ENCODE results near the gene NFYB.
"Not testable (repeated sequence)": the region's sequence is repeated elsewhere in the genome, so short reads cannot be mapped to it uniquely, and the experiment has no call there.

The NFYB gene

DNA sequence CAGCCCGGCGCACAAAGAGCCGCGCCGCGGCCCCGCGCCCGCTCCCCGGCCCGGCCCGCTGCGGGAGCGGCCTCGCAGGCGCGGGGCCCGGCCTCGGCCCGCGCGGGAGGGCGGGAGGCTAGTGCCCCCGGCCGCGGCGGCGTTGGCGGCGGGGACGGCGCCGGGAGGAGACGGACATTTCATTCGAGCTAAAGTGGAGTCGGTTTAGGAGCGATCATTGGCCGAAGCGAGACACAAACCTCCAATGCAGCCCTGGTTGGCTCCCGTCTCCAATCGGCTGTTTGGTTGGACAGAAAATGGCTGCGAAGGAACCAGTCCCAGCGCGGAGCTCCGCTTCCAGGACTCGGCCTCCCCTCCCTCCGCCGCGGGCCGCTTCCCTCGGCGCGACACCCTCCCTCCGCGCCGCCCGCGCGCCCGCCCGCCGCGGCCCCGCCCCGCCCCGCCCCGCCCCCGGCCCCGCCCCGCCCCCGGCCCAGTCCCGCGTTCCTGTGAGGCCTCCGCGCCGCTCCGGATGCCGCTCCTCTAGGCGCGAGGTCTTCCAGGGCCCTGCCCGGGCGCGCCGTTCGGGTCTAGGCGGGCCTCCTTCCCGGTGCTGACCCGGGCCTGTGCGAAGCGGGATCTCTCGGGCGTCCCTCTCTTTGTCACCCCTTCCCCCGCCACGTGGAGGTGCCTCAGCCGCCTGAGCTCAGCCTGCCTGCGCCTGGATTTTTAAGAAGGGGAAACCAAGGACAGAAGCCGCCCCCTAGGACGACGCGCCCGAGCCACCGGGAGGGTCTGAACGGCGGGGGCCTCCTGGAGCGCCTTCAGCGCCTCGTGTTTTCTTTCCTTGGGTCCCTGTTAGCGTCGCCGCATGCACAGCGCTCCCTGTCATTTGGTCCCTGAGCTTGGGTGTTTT is at the start of gene NFYB:
Gene NFYB (minus strand): TSS at position 309 of the 895 bp plus-strand sequence. CDS start 2,757 bp downstream, outside the sequence.
- Histone ChIP-seq H3K9me3 (ENCODE audit: control insufficient read depth, low read length) (no peaks in the 10 kb centered on the region), H3K27me3 (ENCODE audit: control insufficient read depth, insufficient read depth, low read length) (no peaks in the 10 kb centered on the region), H3K4me1 (ENCODE audit: control insufficient read depth, insufficient read depth, low read length) (no peaks in the 10 kb centered on the region), H3K4me3 (ENCODE audit: low read length) (peak within 1 kb of the TSS; percentile 74), H3K36me3 (ENCODE audit: control insufficient read depth, insufficient read depth, low read length) (no peaks in the 10 kb centered on the region), H3K9ac (ENCODE audit: low read length) (peak within 1 kb of the TSS; percentile 81)

DNA sequence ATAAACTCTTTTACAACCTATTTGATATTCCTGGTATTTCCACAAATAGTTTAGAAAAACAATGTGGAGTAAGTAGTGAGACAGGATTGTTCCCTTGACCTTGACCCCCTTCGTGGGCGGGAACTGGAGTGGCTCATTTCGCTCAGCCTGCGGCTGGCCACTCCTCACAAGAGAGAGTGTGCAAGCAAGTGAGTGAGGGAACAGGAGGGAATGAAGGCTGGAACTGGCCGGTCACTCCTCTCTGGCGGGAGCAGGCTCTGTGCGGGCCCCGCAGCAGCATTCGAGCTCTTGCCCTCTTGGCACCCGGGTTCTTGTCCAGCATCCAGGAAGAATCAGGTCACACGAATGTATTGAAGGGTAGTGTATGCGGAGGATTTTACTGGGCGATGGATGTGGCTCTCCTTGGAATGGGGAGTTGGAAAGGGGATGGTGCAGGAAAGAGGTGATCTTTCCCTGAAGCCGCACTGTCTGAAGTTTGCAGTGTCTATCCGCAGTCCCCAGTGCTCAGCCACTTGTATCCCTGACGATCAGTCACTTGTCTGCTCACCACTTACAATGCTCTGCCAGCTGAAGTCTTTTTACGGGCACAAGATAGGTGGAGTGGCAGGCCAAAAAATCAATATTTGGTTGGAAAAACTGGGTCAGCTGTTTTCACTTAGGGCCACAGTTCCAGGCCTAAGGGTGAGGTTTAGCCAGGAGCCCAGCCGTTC is 49.6 kb upstream of the NFYB start:
- Histone ChIP-seq H3K4me3 (ENCODE audit: low read length) (no peak overlapping the region), H3K27me3 (ENCODE audit: control insufficient read depth, insufficient read depth, low read length) (no peaks in the 10 kb centered on the region), H3K9me3 (ENCODE audit: control insufficient read depth, low read length) (no peaks in the 10 kb centered on the region), H3K9ac (ENCODE audit: low read length) (no peak overlapping the region), H3K36me3 (ENCODE audit: control insufficient read depth, insufficient read depth, low read length) (no peaks in the 10 kb centered on the region), H3K4me1 (ENCODE audit: control insufficient read depth, insufficient read depth, low read length) (no peaks in the 10 kb centered on the region)

DNA sequence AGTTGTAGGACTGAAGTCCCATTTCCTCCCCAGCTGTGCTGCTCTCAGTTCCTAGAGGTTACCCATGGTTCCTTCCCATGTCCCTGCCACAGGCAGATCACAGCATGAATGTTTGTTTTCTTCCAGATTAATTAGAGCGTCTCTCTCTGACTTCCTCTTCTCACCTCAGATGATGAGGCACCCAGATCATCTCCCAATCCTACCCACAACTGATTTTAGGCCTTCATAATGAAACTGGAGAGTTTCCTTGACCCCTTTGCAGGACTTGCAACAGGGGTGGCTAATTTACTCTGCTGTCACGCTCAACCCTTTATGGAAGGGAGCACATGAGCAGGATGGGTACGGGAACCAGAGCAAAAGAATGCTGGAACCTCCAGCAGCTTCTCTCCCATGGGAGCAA is 45.4 kb upstream of the NFYB start:
- no peaks in the 10 kb centered on the region for H3K36me3 ChIP-seq (ENCODE audit: control insufficient read depth, insufficient read depth, low read length)
- H3K4me1 ChIP-seq (ENCODE audit: control insufficient read depth, insufficient read depth, low read length): no peaks in the 10 kb centered on the region
- no peaks in the 10 kb centered on the region for H3K9me3 ChIP-seq (ENCODE audit: control insufficient read depth, low read length)
- no peaks in the 10 kb centered on the region for H3K27me3 ChIP-seq (ENCODE audit: control insufficient read depth, insufficient read depth, low read length)
- H3K4me3 ChIP-seq (ENCODE audit: low read length): no peak overlapping the region
- no peak overlapping the region for H3K9ac ChIP-seq (ENCODE audit: low read length)

DNA sequence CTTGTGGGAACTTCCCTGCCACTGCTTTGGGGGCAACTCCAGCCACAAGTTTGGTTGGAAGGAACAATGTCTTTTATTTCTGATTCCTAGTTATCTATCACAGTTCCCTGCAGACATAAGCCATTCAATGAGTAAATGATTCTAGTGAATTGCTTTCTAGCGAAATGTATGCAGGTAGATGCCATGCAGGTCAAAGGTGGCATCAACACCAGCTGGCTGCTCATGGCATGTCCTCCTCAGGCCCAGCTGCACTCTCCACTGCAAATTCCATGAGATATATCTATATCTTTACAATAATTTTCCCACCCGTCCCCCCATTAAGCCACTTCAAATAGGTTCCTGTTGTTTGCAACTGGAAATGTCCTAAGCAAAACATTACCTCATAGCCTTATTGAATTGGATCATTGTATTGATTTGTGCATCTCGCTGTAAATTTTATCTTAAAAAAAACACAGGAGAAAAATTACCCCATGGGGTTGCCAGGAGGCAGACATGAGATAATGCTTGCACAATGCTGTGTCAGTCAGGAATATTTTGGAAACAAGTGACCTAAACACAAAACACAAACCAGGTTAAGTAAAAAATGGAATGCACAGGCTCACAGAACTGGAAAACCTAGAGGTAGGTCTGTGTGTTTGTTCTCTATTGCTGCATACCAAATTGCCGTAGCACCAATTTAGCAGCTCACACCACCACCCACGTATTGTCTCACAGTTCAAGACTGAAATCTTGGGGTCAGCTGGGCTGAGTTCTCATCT is 44.8 kb upstream of the NFYB start:
- H3K36me3 ChIP-seq (ENCODE audit: control insufficient read depth, insufficient read depth, low read length): no peaks in the 10 kb centered on the region
- no peak overlapping the region for H3K4me3 ChIP-seq (ENCODE audit: low read length)
- no peak overlapping the region for H3K9ac ChIP-seq (ENCODE audit: low read length)
- no peaks in the 10 kb centered on the region for H3K9me3 ChIP-seq (ENCODE audit: control insufficient read depth, low read length)
- H3K27me3 ChIP-seq (ENCODE audit: control insufficient read depth, insufficient read depth, low read length): no peaks in the 10 kb centered on the region
- peaks cover 2% of the 10 kb centered on the region for H3K4me1 ChIP-seq (ENCODE audit: control insufficient read depth, insufficient read depth, low read length)

DNA sequence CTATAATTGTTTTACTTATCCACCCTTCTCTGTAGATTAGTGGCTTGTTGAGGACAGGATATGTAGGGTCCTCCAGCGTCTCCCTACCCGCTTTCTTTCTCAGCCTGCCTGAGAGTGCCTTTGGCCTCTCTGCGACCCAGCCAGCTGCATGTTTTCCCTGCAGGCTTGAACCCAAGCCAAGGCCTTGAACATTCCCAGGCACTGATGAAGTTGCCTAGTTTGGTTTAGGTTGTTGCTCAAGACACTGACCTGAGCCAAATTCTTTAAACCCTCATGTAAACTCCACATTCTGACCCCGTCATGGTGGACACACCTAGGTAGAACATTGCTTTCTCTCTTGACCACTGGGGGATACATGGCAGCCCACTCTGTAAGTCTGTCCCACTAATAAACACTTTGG is 44.1 kb upstream of the NFYB start:
- no peaks in the 10 kb centered on the region for H3K9me3 ChIP-seq (ENCODE audit: control insufficient read depth, low read length)
- no peak overlapping the region for H3K9ac ChIP-seq (ENCODE audit: low read length)
- no peaks in the 10 kb centered on the region for H3K36me3 ChIP-seq (ENCODE audit: control insufficient read depth, insufficient read depth, low read length)
- peaks cover 5% of the 10 kb centered on the region for H3K4me1 ChIP-seq (ENCODE audit: control insufficient read depth, insufficient read depth, low read length)
- H3K4me3 ChIP-seq (ENCODE audit: low read length): no peak overlapping the region
- H3K27me3 ChIP-seq (ENCODE audit: control insufficient read depth, insufficient read depth, low read length): no peaks in the 10 kb centered on the region

DNA sequence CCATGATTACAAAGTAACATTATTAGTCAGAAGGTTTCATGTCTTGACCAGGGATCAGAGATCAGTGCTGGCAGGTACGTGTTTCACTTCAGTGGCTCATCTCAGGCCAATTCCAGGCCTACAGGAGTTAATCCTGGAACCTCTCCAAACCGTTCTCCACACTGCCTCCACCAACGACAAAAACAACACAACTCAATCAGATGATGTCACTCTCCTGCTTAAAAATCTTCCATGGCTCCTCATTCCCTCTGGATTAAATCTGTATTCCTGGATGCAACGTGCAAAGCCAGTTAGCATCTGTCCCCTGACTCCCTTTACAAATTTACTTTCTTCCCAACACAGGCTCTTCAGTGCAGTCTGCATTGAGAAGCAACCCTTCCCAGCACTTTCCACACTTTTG is 43.3 kb upstream of the NFYB start:
- peaks cover 5% of the 10 kb centered on the region for H3K4me1 ChIP-seq (ENCODE audit: control insufficient read depth, insufficient read depth, low read length)
- H3K27me3 ChIP-seq (ENCODE audit: control insufficient read depth, insufficient read depth, low read length): no peaks in the 10 kb centered on the region
- no peaks in the 10 kb centered on the region for H3K36me3 ChIP-seq (ENCODE audit: control insufficient read depth, insufficient read depth, low read length)
- no peaks in the 10 kb centered on the region for H3K9me3 ChIP-seq (ENCODE audit: control insufficient read depth, low read length)
- no peak overlapping the region for H3K4me3 ChIP-seq (ENCODE audit: low read length)
- H3K9ac ChIP-seq (ENCODE audit: low read length): no peak overlapping the region

DNA sequence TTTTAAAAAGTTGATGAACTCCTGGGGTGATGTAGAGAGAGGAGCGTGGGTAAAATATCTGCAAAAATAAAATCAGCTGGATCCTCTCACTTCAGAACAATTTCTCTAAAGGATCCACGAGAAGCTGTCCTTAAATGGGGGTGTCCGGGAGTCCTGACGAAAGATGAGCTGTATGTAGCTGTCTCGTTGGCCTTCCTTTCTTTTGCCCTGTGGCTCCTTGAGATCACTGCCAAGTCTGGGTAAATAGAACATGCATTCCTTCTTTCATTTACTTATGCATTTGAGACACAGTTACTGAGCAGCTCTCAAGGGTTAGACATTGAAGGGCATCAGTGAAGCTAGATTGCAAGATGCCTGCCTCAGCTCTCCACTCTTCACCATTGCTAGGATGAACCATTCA is 42.4 kb upstream of the NFYB start:
- Histone ChIP-seq H3K27me3 (ENCODE audit: control insufficient read depth, insufficient read depth, low read length) (no peaks in the 10 kb centered on the region), H3K4me3 (ENCODE audit: low read length) (no peak overlapping the region), H3K9ac (ENCODE audit: low read length) (no peak overlapping the region), H3K9me3 (ENCODE audit: control insufficient read depth, low read length) (no peaks in the 10 kb centered on the region), H3K36me3 (ENCODE audit: control insufficient read depth, insufficient read depth, low read length) (no peaks in the 10 kb centered on the region), H3K4me1 (ENCODE audit: control insufficient read depth, insufficient read depth, low read length) (peaks cover 5% of the 10 kb centered on the region)

DNA sequence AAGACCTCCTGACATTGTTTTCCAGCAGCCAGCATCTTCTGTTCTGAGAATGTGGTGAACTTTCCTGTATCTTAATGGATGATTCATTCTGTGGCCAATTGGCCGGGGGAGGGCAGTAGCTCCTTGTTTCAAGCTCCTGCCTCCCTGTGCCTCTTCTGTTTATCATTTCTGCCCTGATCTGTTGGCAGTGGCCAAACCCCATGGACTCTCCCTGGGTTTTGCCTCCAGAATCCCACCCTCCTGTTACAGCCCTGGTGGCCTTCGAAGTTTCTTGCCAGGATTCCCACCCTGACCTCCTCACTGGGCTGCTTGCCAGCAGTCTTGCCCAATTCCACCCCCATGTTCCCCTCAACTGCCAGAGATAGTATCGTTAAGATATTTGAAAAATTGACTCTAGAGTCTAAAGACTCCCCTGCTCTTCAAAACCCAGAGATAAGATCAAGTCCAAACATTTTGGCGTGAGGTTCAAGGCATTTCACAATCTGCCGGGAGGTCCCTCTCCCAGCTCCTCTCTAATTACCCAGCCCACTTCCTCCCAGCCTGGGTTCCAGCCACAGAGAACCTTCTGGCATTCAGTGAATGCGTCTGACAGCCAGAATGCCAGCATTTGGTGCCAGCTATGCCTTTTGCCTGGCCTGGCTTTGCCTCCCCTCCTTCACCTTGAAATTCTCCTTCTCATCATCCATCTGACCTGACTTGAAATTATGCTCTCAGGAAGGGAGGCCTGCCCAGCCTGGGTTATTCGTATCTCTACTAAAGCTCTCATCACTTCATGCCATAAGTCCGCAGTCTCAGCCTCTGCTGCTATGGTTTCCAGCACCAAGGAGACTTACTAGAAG is 39.9 kb upstream of the NFYB start:
- H3K36me3 ChIP-seq (ENCODE audit: control insufficient read depth, insufficient read depth, low read length): no peaks in the 10 kb centered on the region
- no peaks in the 10 kb centered on the region for H3K9me3 ChIP-seq (ENCODE audit: control insufficient read depth, low read length)
- no peak overlapping the region for H3K9ac ChIP-seq (ENCODE audit: low read length)
- H3K4me3 ChIP-seq (ENCODE audit: low read length): no peak overlapping the region
- peaks cover 5% of the 10 kb centered on the region for H3K4me1 ChIP-seq (ENCODE audit: control insufficient read depth, insufficient read depth, low read length)
- no peaks in the 10 kb centered on the region for H3K27me3 ChIP-seq (ENCODE audit: control insufficient read depth, insufficient read depth, low read length)

DNA sequence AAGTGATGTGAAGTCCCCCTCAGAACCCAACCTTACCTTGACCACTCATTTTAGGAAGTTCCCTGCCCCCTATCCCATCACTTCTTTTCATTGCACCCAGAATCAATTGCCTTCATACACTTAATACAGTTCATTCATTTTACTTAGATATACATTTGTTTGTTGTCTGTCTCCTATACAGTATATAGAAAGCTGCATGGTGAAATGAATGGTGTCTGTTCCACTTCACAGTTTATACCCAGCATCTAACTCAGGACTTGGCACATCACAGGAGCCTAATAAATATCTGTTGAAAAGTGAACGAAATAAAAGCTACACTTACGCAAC is 39.3 kb upstream of the NFYB start:
- Histone ChIP-seq H3K9me3 (ENCODE audit: control insufficient read depth, low read length) (no peaks in the 10 kb centered on the region), H3K27me3 (ENCODE audit: control insufficient read depth, insufficient read depth, low read length) (no peaks in the 10 kb centered on the region), H3K36me3 (ENCODE audit: control insufficient read depth, insufficient read depth, low read length) (no peaks in the 10 kb centered on the region), H3K4me3 (ENCODE audit: low read length) (no peak overlapping the region), H3K4me1 (ENCODE audit: control insufficient read depth, insufficient read depth, low read length) (peaks cover 5% of the 10 kb centered on the region), H3K9ac (ENCODE audit: low read length) (no peak overlapping the region)

DNA sequence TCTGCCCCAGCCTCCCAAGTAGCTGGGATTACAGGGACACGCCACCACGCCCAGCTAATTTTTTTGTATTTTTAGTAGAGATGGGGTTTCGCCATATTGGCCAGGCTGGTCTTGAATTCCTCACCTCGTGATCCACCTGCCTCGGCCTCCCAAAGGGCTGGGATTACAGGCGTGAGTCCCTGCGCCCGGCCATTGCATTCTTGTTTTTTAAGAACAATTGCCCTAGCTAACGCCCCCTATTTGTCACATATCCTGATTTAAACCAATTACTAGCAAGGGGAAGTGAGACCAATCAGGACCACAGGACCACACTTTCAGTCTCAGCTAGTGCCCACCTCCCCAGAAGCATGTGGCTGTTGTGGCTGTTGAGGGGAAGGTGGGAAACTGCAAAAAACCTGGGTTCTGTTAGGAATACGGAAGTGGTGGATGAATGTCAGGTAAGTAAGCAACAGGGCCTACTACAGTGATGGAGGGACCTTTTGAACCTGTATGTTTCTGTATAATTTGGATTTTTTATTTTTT is 37.8 kb upstream of the NFYB start:
- no peaks in the 10 kb centered on the region for H3K36me3 ChIP-seq (ENCODE audit: control insufficient read depth, insufficient read depth, low read length)
- H3K27me3 ChIP-seq (ENCODE audit: control insufficient read depth, insufficient read depth, low read length): no peaks in the 10 kb centered on the region

DNA sequence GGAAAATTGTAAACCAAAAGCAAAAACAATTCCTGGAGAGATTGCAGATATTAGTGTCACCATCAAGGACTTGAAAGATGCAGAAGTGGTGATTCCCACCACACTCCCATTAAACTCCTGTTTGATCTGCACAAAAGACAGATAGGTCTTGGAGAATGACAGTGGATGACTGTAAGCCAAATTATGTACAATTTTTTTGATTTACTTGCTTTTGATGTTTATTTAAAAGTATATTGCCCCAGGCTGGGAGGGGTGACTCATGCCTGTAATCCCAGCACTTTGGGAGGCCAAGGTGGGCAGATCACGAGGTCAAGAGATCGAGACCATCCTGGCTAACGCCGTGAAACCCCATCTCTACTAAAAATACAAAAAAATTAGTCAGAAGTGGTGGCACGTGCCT is 35.8 kb upstream of the NFYB start:
- H3K9me3 ChIP-seq (ENCODE audit: control insufficient read depth, low read length); H3K4me1 ChIP-seq (ENCODE audit: control insufficient read depth, insufficient read depth, low read length); H3K9ac ChIP-seq (ENCODE audit: low read length); H3K27me3 ChIP-seq (ENCODE audit: control insufficient read depth, insufficient read depth, low read length); H3K4me3 ChIP-seq (ENCODE audit: low read length); H3K36me3 ChIP-seq (ENCODE audit: control insufficient read depth, insufficient read depth, low read length): not testable (repeated sequence)

More for the DNA sequence above, 37.8 kb upstream of the NFYB start:
- Histone ChIP-seq H3K4me1 (ENCODE audit: control insufficient read depth, insufficient read depth, low read length) (peaks cover 5% of the 10 kb centered on the region), H3K9me3 (ENCODE audit: control insufficient read depth, low read length) (no peaks in the 10 kb centered on the region), H3K9ac (ENCODE audit: low read length) (no peak overlapping the region), H3K4me3 (ENCODE audit: low read length) (no peak overlapping the region)

All from mucosa of stomach (tissue), 1 donor.